DOHH2 (cell line): ENCODE data around the gene REST.

ENCODE experiments used
- H3F3A ChIP-seq: fragments of 200-600 bp; sonication (generic), shearing (Covaris generic); 2 replicates; pipeline ENCODE4 v1.6.0; 2016; ENCODE audit warnings: antibody characterized with exemption, mild to moderate bottlenecking; ENCODE audit not compliant: control insufficient read depth, insufficient read depth
- H3K27ac ChIP-seq: fragments of 200-600 bp; sonication (generic); 2 replicates; pipeline ENCODE4 v1.5.1; 2014; ENCODE audit warnings: low read depth, mild to moderate bottlenecking, low read length, moderate library complexity
- H3K27me3 ChIP-seq: fragments of 200-600 bp; sonication (generic); 2 replicates; pipeline ENCODE4 v1.6.1; 2014; ENCODE audit warnings: mild to moderate bottlenecking, low read length, mixed read lengths; ENCODE audit not compliant: control insufficient read depth
- H3K36me3 ChIP-seq: fragments of 200-600 bp; sonication (generic); 2 replicates; pipeline ENCODE4 v1.6.1; 2014; ENCODE audit warnings: mild to moderate bottlenecking, low read length, moderate library complexity, mixed read lengths; ENCODE audit not compliant: control insufficient read depth
- H3K4me1 ChIP-seq: fragments of 200-600 bp; sonication (generic); 2 replicates; pipeline ENCODE4 v1.6.1; 2014; ENCODE audit warnings: mild to moderate bottlenecking, low read length, mixed read lengths; ENCODE audit not compliant: control insufficient read depth
- H3K4me2 ChIP-seq: fragments of 200-600 bp; sonication (generic); 2 replicates; pipeline ENCODE4 v1.6.0; 2014; ENCODE audit warnings: mild to moderate bottlenecking, low read length, moderate library complexity
- H3K4me3 ChIP-seq: fragments of 200-600 bp; sonication (generic); 2 replicates; pipeline ENCODE4 v1.5.1; 2014; ENCODE audit warnings: mild to moderate bottlenecking, low read length, mixed read lengths
- H3K79me2 ChIP-seq: fragments of 200-600 bp; sonication (generic); 2 replicates; pipeline ENCODE4 v1.6.1; 2014; ENCODE audit warnings: mild to moderate bottlenecking, low read length, mixed read lengths; ENCODE audit not compliant: control insufficient read depth
- H3K9me2 ChIP-seq: fragments of 200-600 bp; sonication (generic); replicated peaks from 2 replicates; pipeline ENCODE4 v1.6.1; 2014; ENCODE audit warnings: mild to moderate bottlenecking, low read length, mixed read lengths; ENCODE audit not compliant: control insufficient read depth
- H3K9me3 ChIP-seq: fragments of 200-600 bp; sonication (generic); 2 replicates; pipeline ENCODE4 v1.6.1; 2014; ENCODE audit warnings: antibody characterized with exemption, low read length, mixed read lengths; ENCODE audit not compliant: control insufficient read depth, insufficient read depth
- H4K20me1 ChIP-seq: fragments of 200-600 bp; sonication (generic); 2 replicates; pipeline ENCODE4 v1.6.0; 2014; ENCODE audit warnings: low read depth, mild to moderate bottlenecking, antibody characterized with exemption, low read length, moderate library complexity; ENCODE audit not compliant: control insufficient read depth, insufficient read depth
- CTCF ChIP-seq: fragments of 200-600 bp; sonication (generic); IDR thresholded peaks from one replicate; pipeline ENCODE4 v1.5.1; 2014; ENCODE audit warnings: antibody characterized with exemption, mild to moderate bottlenecking, low read depth, low read length; ENCODE audit not compliant: poor library complexity, severe bottlenecking
- EZH2phosphoT487 ChIP-seq: fragments of 200-600 bp; sonication (generic); IDR thresholded peaks from 2 replicates; pipeline ENCODE4 v1.6.1; 2017; ENCODE audit warnings: borderline replicate concordance, mild to moderate bottlenecking, antibody characterized with exemption, low read length, moderate library complexity, mixed read lengths

REST gene

DNA sequence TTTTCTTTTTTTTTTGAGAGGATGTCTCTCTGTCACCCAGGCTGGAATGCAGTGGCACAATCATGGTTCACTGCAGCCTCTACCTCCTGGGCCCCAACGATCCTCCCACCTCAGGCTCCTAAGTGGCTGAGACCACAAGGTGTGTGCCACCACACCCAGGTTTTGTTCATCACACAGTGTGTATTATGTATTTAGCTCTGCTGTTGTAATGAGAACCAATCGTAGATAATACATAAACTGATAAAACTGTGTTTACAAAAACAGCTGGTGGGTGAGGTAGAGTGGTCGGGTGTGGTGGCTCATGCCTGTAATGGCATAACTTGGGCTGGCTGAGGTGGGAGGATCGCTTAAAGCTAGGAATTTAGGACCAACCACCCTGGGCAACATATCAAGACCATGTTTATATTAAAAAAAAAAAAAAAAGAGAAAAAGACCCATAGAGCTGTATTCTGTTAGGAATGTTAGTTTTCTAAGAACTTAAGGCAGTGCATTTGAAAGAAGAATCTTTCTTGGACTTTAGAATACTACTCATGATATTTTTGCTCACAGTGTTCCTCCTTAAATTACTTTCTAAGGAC lies 105.9 kb downstream of the REST start:
- Histone ChIP-seq H3K27ac (no peak overlapping the region), H3K4me2 (no peak overlapping the region), H3K36me3 (peaks cover 80% of the 10 kb centered on the region), H4K20me1 (no peaks in the 10 kb centered on the region; the same call in 1 of the 2 replicates), H3F3A (no peaks in the 10 kb centered on the region), H3K79me2 (peaks cover 2% of the 10 kb centered on the region; the same call in 1 of the 2 replicates), H3K4me1 (no peaks in the 10 kb centered on the region), H3K4me3 (no peak overlapping the region), H3K9me3 (no peaks in the 10 kb centered on the region), H3K27me3 (no peaks in the 10 kb centered on the region), H3K9me2 (no peaks in the 10 kb centered on the region)
- TF ChIP-seq EZH2phosphoT487 (no peak), CTCF (no peak)
